Kidney (tissue), 14 donors: ENCODE measurements around the gene EVI5. TPM values are rescaled to one million over a fixed set of nuclear protein-coding genes. Genes with fewer than 3 reads are reported as not detected.
A peak's percentile ranks its signal among the peaks of the same experiment; 100 is the strongest.

Source experiments
- DNase-seq, 5 donors: peaks; one replicate each; pipeline ENCODE4 v3.0.0-alpha.2; 2013 to 2020
- FAIRE-seq: peaks from 2 replicates; lab custom pipeline; 2012; peaks lifted over from hg19 to GRCh38; lab: Jason Lieb, UNC
- H3K27ac ChIP-seq, 2 donors: one replicate each; pipeline ENCODE4 v1.7.0; 2013; ENCODE audit warnings: low read depth in 2 of 2, low read length in 2 of 2, inconsistent platforms in 1 of 2
- H3K27me3 ChIP-seq: one replicate; pipeline ENCODE4 v1.7.1; 2013; ENCODE audit warnings: low read length, inconsistent platforms; ENCODE audit not compliant: control insufficient read depth, insufficient read depth
- H3K36me3 ChIP-seq, 3 donors: one replicate each; pipeline versions ENCODE4 v1.7.0 to v1.7.1; 2013; ENCODE audit warnings: low read length in 3 of 3, control low read depth in 1 of 3, inconsistent platforms in 1 of 3; ENCODE audit not compliant: insufficient read depth in 3 of 3, control insufficient read depth in 2 of 3
- H3K4me1 ChIP-seq, 3 donors: one replicate each; pipeline versions ENCODE4 v1.7.0 to v1.7.1; 2013; ENCODE audit warnings: low read length in 3 of 3, inconsistent platforms in 1 of 3, low read depth in 1 of 3; ENCODE audit not compliant: control insufficient read depth in 2 of 3, insufficient read depth in 2 of 3
- H3K4me3 ChIP-seq, 3 donors: one replicate each; pipeline versions ENCODE4 v1.7.0 to v1.8.1; 2013; ENCODE audit warnings: low read length in 3 of 3, control low read depth in 1 of 3, inconsistent platforms in 1 of 3
- H3K9ac ChIP-seq, 3 donors: one replicate each; pipeline versions ENCODE4 v1.7.0 to v1.7.1; 2013; ENCODE audit warnings: low read length in 3 of 3, control low read depth in 1 of 3, inconsistent platforms in 1 of 3
- H3K9me3 ChIP-seq, 3 donors: one replicate each; pipeline versions ENCODE4 v1.7.0 to v1.7.1; 2013; ENCODE audit warnings: low read length in 3 of 3, control low read depth in 1 of 3, inconsistent platforms in 1 of 3; ENCODE audit not compliant: control insufficient read depth in 2 of 3, insufficient read depth in 1 of 3
- intact Hi-C: fragments of 100-400 bp; cut with DNase I; formaldehyde crosslinking; loops from one replicate; pipeline ENCODE4 v1.11.1; 2022
- polyA plus RNA-seq: library from polyadenylated mRNA; stranded (reverse); fragments of 350-450 nt; fragmentation: Illumina TruSeq; extraction: RNeasy Lipid Tissue Mini Kit (QIAGEN cat#74804); gene quantifications from one replicate; pipeline ENCODE4 v1.2.3, GENCODE V29; 2014; ENCODE audit warnings: low read depth, low replicate concordance; ENCODE audit not compliant: insufficient read depth
- total RNA-seq: library from RNA; stranded (reverse); fragmentation: NEBNext Ultra II Directional; extraction: Animal tissue kit (Norgen Biotek cat#: 25700); gene quantifications from one replicate; pipeline ENCODE4 v1.2.1, GENCODE V29; 2021
- TF ChIP-seq, protein P1 (sequence below): IDR thresholded peaks from 3 replicates; pipeline ENCODE4 v1.5.1; 2012; ENCODE audit warnings: mild to moderate bottlenecking, moderate library complexity, borderline replicate concordance; ENCODE audit not compliant: insufficient read depth; ENCODE audit errors: extremely low read depth
- donor health status: control.
- donor health status: control.
- donor health status: control.
- donor health status: control.
- donor health status: control.
- donor health status: DM: yes; HTN: yes; CAD: no.
- donor health status: Normal renal cell carcinoma (clear cell type).

EVI5 gene
- total and polyA plus RNA-seq, 2 donors from 2014 or later: 3.6 to 36.5 TPM

DNA sequence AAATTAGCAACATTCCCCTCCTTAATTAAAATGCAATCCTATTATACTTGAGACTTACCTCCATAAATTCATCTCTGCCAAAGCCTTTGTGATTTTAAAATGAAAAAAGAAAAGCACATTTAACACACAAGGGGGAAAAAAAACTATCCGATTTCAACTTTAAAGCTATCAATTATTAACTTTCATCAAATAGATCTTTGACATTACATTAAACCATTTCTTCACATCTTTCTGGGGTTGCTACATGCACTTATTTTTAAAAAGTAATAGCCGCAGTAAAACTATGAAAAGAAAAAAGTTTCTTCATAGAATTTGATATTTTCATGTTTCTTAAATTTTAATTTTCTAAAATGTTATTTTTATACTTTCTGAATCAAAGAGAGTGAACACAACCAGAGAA, 71.0 kb downstream of the EVI5 start:
- Histone ChIP-seq H3K4me3 (no peak overlapping the region), H3K27ac (no peak overlapping the region), H3K27me3 (no peaks in the 10 kb centered on the region), H3K9me3 (no peaks in the 10 kb centered on the region), H3K9ac (no peak overlapping the region), H3K4me1 (peaks cover 0 to 13% (median 0%) of the 10 kb centered on the region in 3 donors), H3K36me3 (no peaks in the 10 kb centered on the region)
- DNase-seq: no peak
- intact Hi-C loops: no loop called here
- FAIRE-seq: no peak
- TF ChIP-seq, protein P1, sequence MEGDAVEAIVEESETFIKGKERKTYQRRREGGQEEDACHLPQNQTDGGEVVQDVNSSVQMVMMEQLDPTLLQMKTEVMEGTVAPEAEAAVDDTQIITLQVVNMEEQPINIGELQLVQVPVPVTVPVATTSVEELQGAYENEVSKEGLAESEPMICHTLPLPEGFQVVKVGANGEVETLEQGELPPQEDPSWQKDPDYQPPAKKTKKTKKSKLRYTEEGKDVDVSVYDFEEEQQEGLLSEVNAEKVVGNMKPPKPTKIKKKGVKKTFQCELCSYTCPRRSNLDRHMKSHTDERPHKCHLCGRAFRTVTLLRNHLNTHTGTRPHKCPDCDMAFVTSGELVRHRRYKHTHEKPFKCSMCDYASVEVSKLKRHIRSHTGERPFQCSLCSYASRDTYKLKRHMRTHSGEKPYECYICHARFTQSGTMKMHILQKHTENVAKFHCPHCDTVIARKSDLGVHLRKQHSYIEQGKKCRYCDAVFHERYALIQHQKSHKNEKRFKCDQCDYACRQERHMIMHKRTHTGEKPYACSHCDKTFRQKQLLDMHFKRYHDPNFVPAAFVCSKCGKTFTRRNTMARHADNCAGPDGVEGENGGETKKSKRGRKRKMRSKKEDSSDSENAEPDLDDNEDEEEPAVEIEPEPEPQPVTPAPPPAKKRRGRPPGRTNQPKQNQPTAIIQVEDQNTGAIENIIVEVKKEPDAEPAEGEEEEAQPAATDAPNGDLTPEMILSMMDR: no peak

DNA sequence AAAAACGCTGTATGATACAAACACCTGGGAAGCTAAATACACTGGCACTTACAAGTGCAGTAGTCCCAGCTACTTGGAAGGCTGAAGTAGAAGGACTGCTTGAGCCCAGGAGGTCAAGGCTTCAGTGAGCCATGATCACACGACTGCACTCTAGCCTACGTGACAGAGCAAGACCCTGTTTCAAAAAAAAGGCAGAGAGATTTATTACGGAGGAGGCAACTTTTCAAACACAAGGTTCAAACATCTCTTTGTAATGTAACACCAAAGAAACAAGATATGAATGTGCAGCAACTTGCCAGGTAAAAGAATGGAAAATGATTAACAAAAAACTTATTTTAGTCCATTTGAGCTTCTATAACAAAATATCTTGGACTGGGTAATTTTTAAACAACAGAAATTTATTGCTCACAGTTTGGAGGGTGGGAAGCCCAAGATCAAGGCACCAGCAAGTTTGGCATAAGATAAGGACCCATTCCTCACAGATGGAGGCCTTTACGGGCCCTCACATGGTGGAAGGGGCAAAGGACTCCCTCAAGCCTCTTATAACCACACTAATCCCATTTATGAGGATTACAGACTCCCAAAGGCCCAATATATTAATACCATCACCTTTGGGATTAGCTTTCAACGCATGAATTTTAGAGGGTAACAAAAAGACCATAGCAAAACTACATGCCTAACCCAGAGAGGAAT, 73.3 kb downstream of the EVI5 start:
- no peaks in the 10 kb centered on the region for H3K9me3 ChIP-seq
- no peak overlapping the region for H3K9ac ChIP-seq
- no peaks in the 10 kb centered on the region for H3K36me3 ChIP-seq
- H3K27ac ChIP-seq: no peak overlapping the region
- DNase-seq (peak in 2 of 5 donors; percentile 40 to 49), FAIRE-seq (no peak)
- intact Hi-C loops: no loop called here
- H3K27me3 ChIP-seq: no peaks in the 10 kb centered on the region
- H3K4me3 ChIP-seq: no peak overlapping the region
- TF ChIP-seq, protein P1: no peak
- peaks cover 0 to 13% (median 0%) of the 10 kb centered on the region in 3 donors for H3K4me1 ChIP-seq

DNA sequence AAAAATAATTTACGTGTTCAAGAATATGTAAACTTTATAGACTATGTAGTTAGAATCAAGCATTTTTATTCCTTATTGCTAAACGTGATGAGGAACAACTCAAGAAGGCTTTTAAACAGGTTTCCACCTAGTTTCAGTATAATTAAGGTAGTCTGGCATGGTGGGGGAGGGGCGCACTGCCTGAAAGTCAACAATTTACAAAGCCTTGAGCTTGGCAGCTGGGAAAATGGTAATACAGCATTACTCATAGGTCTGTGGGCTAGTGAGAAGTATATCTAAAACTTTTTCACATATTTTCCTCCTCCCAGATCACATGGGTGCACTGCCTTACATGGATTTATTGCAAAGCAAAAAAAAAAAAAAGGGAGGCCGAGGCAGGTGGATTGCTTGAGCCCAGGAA, 75.2 kb downstream of the EVI5 start:
- Histone ChIP-seq H3K4me1 (peaks cover 0 to 13% (median 0%) of the 10 kb centered on the region in 3 donors), H3K4me3 (no peak overlapping the region), H3K9ac (no peak overlapping the region), H3K27ac (no peak overlapping the region), H3K27me3 (no peaks in the 10 kb centered on the region), H3K9me3 (no peaks in the 10 kb centered on the region), H3K36me3 (no peaks in the 10 kb centered on the region)
- intact Hi-C loops: no loop called here
- TF ChIP-seq, protein P1: no peak
- FAIRE-seq: no peak
- DNase-seq: peak in 3 of 5 donors; percentile 10 to 34 (median 12)
